GM10266 (cell line): ENCODE data around the gene KRTAP12-2.
"Not testable (repeated sequence)": the region's sequence is repeated elsewhere in the genome, so short reads cannot be mapped to it uniquely, and the experiment has no call there.

Source experiments
- DNase-seq: peaks from one replicate; pipeline ENCODE4 v3.0.0; 2012; ENCODE audit errors: extremely low spot score
- CTCF ChIP-seq: IDR thresholded peaks from 2 replicates; pipeline ENCODE4 v1.5.1; 2012; ENCODE audit warnings: mild to moderate bottlenecking, low read depth; ENCODE audit not compliant: control insufficient read depth, insufficient read depth; ENCODE audit errors: missing control alignments

KRTAP12-2 gene

GRCh38 chr21:44695184-44695583, 28.5 kb upstream of the KRTAP12-2 start:
- TF ChIP-seq CTCF: no peak
- DNase-seq: no peak

GRCh38 chr21:44694776-44695175, 28.0 kb upstream of the KRTAP12-2 start:
- no peak for DNase-seq
- no peak for TF ChIP-seq CTCF

- no peak for TF ChIP-seq CTCF
- no peak for DNase-seq
Observed at GRCh38 chr21:44692798-44693512, 26.2 kb upstream of the KRTAP12-2 start.

- DNase-seq: no peak
- TF ChIP-seq CTCF: no peak
Observed at GRCh38 chr21:44691686-44692085, 25.0 kb upstream of the KRTAP12-2 start.

- DNase-seq: not testable (repeated sequence)
Observed at GRCh38 chr21:44689740-44690139, 23.0 kb upstream of the KRTAP12-2 start.

- no peak for DNase-seq
- no peak for TF ChIP-seq CTCF
Observed at GRCh38 chr21:44687671-44688070, 20.9 kb upstream of the KRTAP12-2 start.

GRCh38 chr21:44686843-44687561, 20.3 kb upstream of the KRTAP12-2 start:
- no peak for DNase-seq
- TF ChIP-seq CTCF: no peak
